CD8-positive, alpha-beta memory T cell (primary cell): ENCODE data around the gene ZIC3. TPM values are rescaled to one million over a fixed set of nuclear protein-coding genes. Genes with fewer than 3 reads are reported as not detected.
A peak's percentile ranks its signal among the peaks of the same experiment; 100 is the strongest.

ENCODE experiments used
- CTCF ChIA-PET: fragments of 350-600 bp; sonication (Branson Sonifier 250); formaldehyde crosslinking; loops from one replicate; lab custom pipeline; 2021; ENCODE audit warnings: antibody characterized with exemption; lab: Charles Lee
- POLR2A ChIA-PET: fragments of 350-600 bp; sonication (Branson Sonifier 250); formaldehyde crosslinking; loops from one replicate; lab custom pipeline; 2021; ENCODE audit warnings: antibody characterized with exemption; lab: Charles Lee
- DNase-seq, 5 donors: peaks; one replicate each; pipeline versions ENCODE4 v3.0.0 to v3.0.0-alpha.2; 2020 to 2022; ENCODE audit warnings: mixed read lengths in 1 of 5
- H3K27ac ChIP-seq: one replicate; pipeline ENCODE4 v1.7.0; 2013; ENCODE audit warnings: low read depth, mild to moderate bottlenecking, low read length, moderate library complexity
- H3K27me3 ChIP-seq: 2 replicates; pipeline ENCODE4 v1.7.0; 2013; ENCODE audit warnings: low read length, mild to moderate bottlenecking; ENCODE audit not compliant: insufficient read depth, poor library complexity, severe bottlenecking
- H3K36me3 ChIP-seq: 2 replicates; pipeline ENCODE4 v1.7.0; 2013; ENCODE audit warnings: mild to moderate bottlenecking, low read length, moderate library complexity; ENCODE audit not compliant: insufficient read depth
- H3K4me1 ChIP-seq: 2 replicates; pipeline ENCODE4 v1.7.0; 2013; ENCODE audit warnings: mild to moderate bottlenecking, low read length, moderate library complexity; ENCODE audit not compliant: insufficient read depth
- H3K4me3 ChIP-seq: 2 replicates; pipeline ENCODE4 v1.7.0; 2013; ENCODE audit warnings: mild to moderate bottlenecking, low read length
- H3K9me3 ChIP-seq: 2 replicates; pipeline ENCODE4 v1.7.0; 2013; ENCODE audit warnings: mild to moderate bottlenecking, low read length
- H3K27ac Mint-ChIP-seq, 8 donors: one replicate each; pipeline ENCODE4 v1.8.0; 2020 to 2021; ENCODE audit warnings: mixed read lengths in 8 of 8, mild to moderate bottlenecking in 6 of 8, inconsistent platforms in 3 of 8, moderate library complexity in 3 of 8
- H3K27me3 Mint-ChIP-seq, 2 donors: one replicate each; pipeline ENCODE4 v1.8.0; 2020 to 2021; ENCODE audit warnings: mixed read lengths in 2 of 2, mild to moderate bottlenecking in 1 of 2, moderate library complexity in 1 of 2
- H3K36me3 Mint-ChIP-seq, 3 donors: one replicate each; pipeline ENCODE4 v1.8.0; 2020 to 2021; ENCODE audit warnings: mixed read lengths in 3 of 3, inconsistent platforms in 1 of 3, mild to moderate bottlenecking in 1 of 3
- H3K4me1 Mint-ChIP-seq, 3 donors: one replicate each; pipeline ENCODE4 v1.8.0; 2020 to 2021; ENCODE audit warnings: mixed read lengths in 3 of 3, inconsistent platforms in 1 of 3, mild to moderate bottlenecking in 1 of 3
- H3K4me3 Mint-ChIP-seq, 7 donors: one replicate each; pipeline ENCODE4 v1.8.0; 2020 to 2021; ENCODE audit warnings: mixed read lengths in 7 of 7, mild to moderate bottlenecking in 6 of 7, moderate library complexity in 4 of 7, inconsistent platforms in 2 of 7
- H3K9me3 Mint-ChIP-seq, 5 donors: one replicate each; pipeline ENCODE4 v1.8.0; 2020 to 2022; ENCODE audit warnings: mixed read lengths in 5 of 5, mild to moderate bottlenecking in 3 of 5, moderate library complexity in 2 of 5, inconsistent platforms in 1 of 5
- polyA plus RNA-seq: library from polyadenylated mRNA; unstranded; fragments of 300-500 nt; fragmentation: Illumina TruSeq; gene quantifications from one replicate; pipeline ENCODE4 v1.2.3, GENCODE V29; 2021
- total RNA-seq, 2 experiments: library from RNA; stranded (reverse); gene quantifications; one replicate each; pipeline ENCODE4 v1.2.3, GENCODE V29; 2021

ZIC3 gene
- total and polyA plus RNA-seq, 3 experiments from 2014 or later = not detected

- H3K27me3 ChIP-seq = no peaks in the 10 kb centered on the region
- H3K27ac ChIP-seq = no peak overlapping the region
- Mint-ChIP-seq H3K4me1 (peaks cover 3 to 11% (median 4%) of the 10 kb centered on the region in 3 donors), H3K9me3 (peaks cover 0 to 10% (median 4%) of the 10 kb centered on the region in 5 donors), H3K36me3 (no peaks in the 10 kb centered on the region), H3K27me3 (peaks cover 51 to 58% of the 10 kb centered on the region in 2 donors), H3K27ac (no peak overlapping the region), H3K4me3 (peak overlapping the region in 1 of 7 donors; percentile 65)
- H3K36me3 ChIP-seq = no peaks in the 10 kb centered on the region
- DNase-seq = no peak
- no peaks in the 10 kb centered on the region for H3K9me3 ChIP-seq
- H3K4me1 ChIP-seq = no peaks in the 10 kb centered on the region
- ChIA-PET POLR2A (no interaction called here), CTCF (no interaction called here)
- no peak overlapping the region for H3K4me3 ChIP-seq
Measured at GRCh38 chrX:137568741-137569469, 3.0 kb downstream of the ZIC3 start.

- DNase-seq = no peak
- Mint-ChIP-seq H3K27me3 (peaks cover 51 to 56% of the 10 kb centered on the region in 2 donors), H3K36me3 (no peaks in the 10 kb centered on the region), H3K4me1 (peaks cover 3 to 11% (median 4%) of the 10 kb centered on the region in 3 donors), H3K4me3 (no peak overlapping the region), H3K27ac (no peak overlapping the region), H3K9me3 (peaks cover 0 to 10% (median 4%) of the 10 kb centered on the region in 5 donors)
- H3K27me3 ChIP-seq = no peaks in the 10 kb centered on the region
- H3K36me3 ChIP-seq = no peaks in the 10 kb centered on the region
- POLR2A ChIA-PET = no interaction called here
- no peak overlapping the region for H3K4me3 ChIP-seq
- no peak overlapping the region for H3K27ac ChIP-seq
- no peaks in the 10 kb centered on the region for H3K4me1 ChIP-seq
- CTCF ChIA-PET = no interaction called here
- no peaks in the 10 kb centered on the region for H3K9me3 ChIP-seq
Measured at GRCh38 chrX:137569470-137569891, 3.6 kb downstream of the ZIC3 start.

- POLR2A ChIA-PET = no interaction called here
- peaks cover 54 to 56% of the 10 kb centered on the region in 2 donors for H3K27me3 Mint-ChIP-seq
- H3K9me3 Mint-ChIP-seq = peaks cover 0 to 4% (median 0%) of the 10 kb centered on the region in 5 donors
- H3K27ac Mint-ChIP-seq = no peak overlapping the region
- Histone ChIP-seq H3K4me1 (no peaks in the 10 kb centered on the region), H3K27me3 (no peaks in the 10 kb centered on the region), H3K27ac (no peak overlapping the region), H3K4me3 (no peak overlapping the region), H3K36me3 (no peaks in the 10 kb centered on the region), H3K9me3 (no peaks in the 10 kb centered on the region)
- no peaks in the 10 kb centered on the region for H3K36me3 Mint-ChIP-seq
- H3K4me1 Mint-ChIP-seq = peaks cover 0 to 3% (median 0%) of the 10 kb centered on the region in 3 donors
- CTCF ChIA-PET = no interaction called here
- DNase-seq = no peak
- H3K4me3 Mint-ChIP-seq = no peak overlapping the region
Measured at GRCh38 chrX:137573324-137574101, 7.6 kb downstream of the ZIC3 start.

GRCh38 chrX:137574102-137574783, 8.3 kb downstream of the ZIC3 start:
- H3K4me3 ChIP-seq = no peak overlapping the region
- ChIA-PET POLR2A (no interaction called here), CTCF (no interaction called here)
- no peaks in the 10 kb centered on the region for H3K4me1 Mint-ChIP-seq
- peaks cover 0 to 4% (median 0%) of the 10 kb centered on the region in 5 donors for H3K9me3 Mint-ChIP-seq
- peaks cover 51 to 52% of the 10 kb centered on the region in 2 donors for H3K27me3 Mint-ChIP-seq
- no peak overlapping the region for H3K27ac ChIP-seq
- H3K4me1 ChIP-seq = no peaks in the 10 kb centered on the region
- H3K36me3 ChIP-seq = no peaks in the 10 kb centered on the region
- no peak for DNase-seq
- no peak overlapping the region for H3K4me3 Mint-ChIP-seq
- no peaks in the 10 kb centered on the region for H3K9me3 ChIP-seq
- H3K27me3 ChIP-seq = no peaks in the 10 kb centered on the region
- no peak overlapping the region for H3K27ac Mint-ChIP-seq
- no peaks in the 10 kb centered on the region for H3K36me3 Mint-ChIP-seq

GRCh38 chrX:137574784-137575293, 8.9 kb downstream of the ZIC3 start:
- POLR2A ChIA-PET = no interaction called here
- no peak overlapping the region for H3K27ac Mint-ChIP-seq
- peaks cover 0 to 4% (median 0%) of the 10 kb centered on the region in 5 donors for H3K9me3 Mint-ChIP-seq

DNA sequence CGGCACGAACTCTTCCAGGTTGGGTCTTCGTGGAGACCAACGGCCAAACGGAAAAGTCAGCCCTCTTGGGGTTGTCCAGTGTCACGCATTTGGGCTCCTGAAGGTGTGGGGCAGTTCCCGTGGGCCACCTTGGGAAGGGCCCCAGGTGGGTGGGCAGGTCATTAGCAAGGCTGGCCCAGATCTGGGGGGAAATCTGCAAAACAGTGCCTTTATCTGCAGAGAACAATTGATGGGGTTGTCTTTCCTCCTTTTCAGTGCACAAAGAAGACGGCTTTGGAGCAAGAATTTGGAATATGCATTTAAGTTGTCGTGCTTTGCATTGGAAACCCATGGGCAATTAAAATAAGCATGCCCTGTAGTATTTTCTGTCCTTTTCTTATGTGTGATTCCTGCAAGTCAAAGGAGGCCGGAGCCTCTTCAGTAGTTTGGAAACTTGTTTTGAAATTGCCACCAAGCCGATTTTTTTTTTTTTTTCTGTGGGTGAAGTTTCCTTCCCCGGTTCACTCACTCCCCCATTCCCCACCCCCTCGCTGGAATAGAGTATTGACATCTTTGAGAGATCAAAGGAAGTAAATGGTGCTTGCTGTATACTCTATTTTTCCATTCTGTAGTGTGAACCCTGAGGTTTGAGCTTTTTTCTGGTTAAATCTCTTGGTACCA, 9.8 kb downstream of the ZIC3 start:
- no peak overlapping the region for H3K4me3 ChIP-seq
- H3K27ac Mint-ChIP-seq = no peak overlapping the region
- ChIA-PET CTCF (no interaction called here), POLR2A (no interaction called here)
- no peak for DNase-seq
- no peaks in the 10 kb centered on the region for H3K4me1 ChIP-seq
- H3K36me3 Mint-ChIP-seq = no peaks in the 10 kb centered on the region
- H3K36me3 ChIP-seq = no peaks in the 10 kb centered on the region
- H3K27me3 ChIP-seq = no peaks in the 10 kb centered on the region
- no peak overlapping the region for H3K27ac ChIP-seq
- no peaks in the 10 kb centered on the region for H3K4me1 Mint-ChIP-seq
- no peaks in the 10 kb centered on the region for H3K9me3 ChIP-seq
- H3K27me3 Mint-ChIP-seq = peaks cover 36 to 38% of the 10 kb centered on the region in 2 donors
- no peak overlapping the region for H3K4me3 Mint-ChIP-seq
- peaks cover 0 to 4% (median 0%) of the 10 kb centered on the region in 5 donors for H3K9me3 Mint-ChIP-seq

More at GRCh38 chrX:137574784-137575293, 8.9 kb downstream of the ZIC3 start:
- Mint-ChIP-seq H3K4me1 (no peaks in the 10 kb centered on the region), H3K36me3 (no peaks in the 10 kb centered on the region), H3K4me3 (no peak overlapping the region), H3K27me3 (peaks cover 45 to 47% of the 10 kb centered on the region in 2 donors)
- H3K4me3 ChIP-seq = no peak overlapping the region
- CTCF ChIA-PET = no interaction called here
- no peak overlapping the region for H3K27ac ChIP-seq
- no peaks in the 10 kb centered on the region for H3K36me3 ChIP-seq
- H3K27me3 ChIP-seq = no peaks in the 10 kb centered on the region
- no peak for DNase-seq
- no peaks in the 10 kb centered on the region for H3K4me1 ChIP-seq
- H3K9me3 ChIP-seq = no peaks in the 10 kb centered on the region

GRCh38 chrX:137587151-137587550, 21.2 kb downstream of the ZIC3 start:
- Histone ChIP-seq H3K27me3 (no peaks in the 10 kb centered on the region), H3K9me3 (no peaks in the 10 kb centered on the region), H3K27ac (no peak overlapping the region), H3K36me3 (no peaks in the 10 kb centered on the region), H3K4me3 (no peak overlapping the region), H3K4me1 (no peaks in the 10 kb centered on the region)
- H3K9me3 Mint-ChIP-seq = peaks cover 0 to 4% (median 0%) of the 10 kb centered on the region in 5 donors
- POLR2A ChIA-PET = no interaction called here
- CTCF ChIA-PET = no interaction called here
- no peak overlapping the region for H3K27ac Mint-ChIP-seq
- H3K4me3 Mint-ChIP-seq = no peak overlapping the region
- no peaks in the 10 kb centered on the region for H3K36me3 Mint-ChIP-seq
- H3K27me3 Mint-ChIP-seq = peaks cover 4 to 13% of the 10 kb centered on the region in 2 donors
- no peak for DNase-seq
- H3K4me1 Mint-ChIP-seq = no peaks in the 10 kb centered on the region
